ENCODE results near the gene MICAL2. TPM values are rescaled to one million over a fixed set of nuclear protein-coding genes. Genes with fewer than 3 reads are reported as not detected.

Gene MICAL2
- total RNA-seq, 1 donor from 2014 or later: 10.0 TPM

GRCh38 chr11:12119502-12119901 lies 9.1 kb downstream of the MICAL2 start:
- no peak overlapping the region for H3K4me3 Mint-ChIP-seq (ENCODE audit: low read depth)
- no peaks in the 10 kb centered on the region for H3K9me3 Mint-ChIP-seq (ENCODE audit: low read depth)
- no peak for DNase-seq (ENCODE audit: low spot score, unreplicated experiment)
- TF ChIP-seq CTCF (IDR thresholded peaks at IDR 0.05; ENCODE audit: unreplicated experiment): no peak
- peaks cover 7% of the 10 kb centered on the region for H3K27me3 Mint-ChIP-seq
- H3K4me1 Mint-ChIP-seq (ENCODE audit: low read depth): peaks cover 8% of the 10 kb centered on the region
- no peaks in the 10 kb centered on the region for H3K36me3 Mint-ChIP-seq (ENCODE audit: insufficient read depth)
- no peak overlapping the region for H3K27ac Mint-ChIP-seq

GRCh38 chr11:12120031-12121008 lies 9.9 kb downstream of the MICAL2 start:
- H3K4me1 Mint-ChIP-seq (ENCODE audit: low read depth): peaks cover 8% of the 10 kb centered on the region
- TF ChIP-seq CTCF (IDR thresholded peaks at IDR 0.05; ENCODE audit: unreplicated experiment): no peak
- H3K36me3 Mint-ChIP-seq (ENCODE audit: insufficient read depth): no peaks in the 10 kb centered on the region
- no peak overlapping the region for H3K4me3 Mint-ChIP-seq (ENCODE audit: low read depth)
- no peak overlapping the region for H3K27ac Mint-ChIP-seq
- peaks cover 10% of the 10 kb centered on the region for H3K27me3 Mint-ChIP-seq
- no peak for DNase-seq (ENCODE audit: low spot score, unreplicated experiment)
- H3K9me3 Mint-ChIP-seq (ENCODE audit: low read depth): no peaks in the 10 kb centered on the region

- no peak for TF ChIP-seq CTCF (IDR thresholded peaks at IDR 0.05; ENCODE audit: unreplicated experiment)
- H3K36me3 Mint-ChIP-seq (ENCODE audit: insufficient read depth): no peaks in the 10 kb centered on the region
- DNase-seq (ENCODE audit: low spot score, unreplicated experiment): no peak
- H3K27ac Mint-ChIP-seq: no peak overlapping the region
- H3K4me1 Mint-ChIP-seq (ENCODE audit: low read depth): peaks cover 11% of the 10 kb centered on the region
- peaks cover 10% of the 10 kb centered on the region for H3K27me3 Mint-ChIP-seq
- no peak overlapping the region for H3K4me3 Mint-ChIP-seq (ENCODE audit: low read depth)
- no peaks in the 10 kb centered on the region for H3K9me3 Mint-ChIP-seq (ENCODE audit: low read depth)
These were observed 10.6 kb downstream of the MICAL2 start for GRCh38 chr11:12121011-12121410.

GRCh38 chr11:12121517-12121916 lies 11.1 kb downstream of the MICAL2 start:
- no peak for DNase-seq (ENCODE audit: low spot score, unreplicated experiment)
- H3K4me3 Mint-ChIP-seq (ENCODE audit: low read depth): no peak overlapping the region
- peaks cover 10% of the 10 kb centered on the region for H3K27me3 Mint-ChIP-seq
- no peaks in the 10 kb centered on the region for H3K36me3 Mint-ChIP-seq (ENCODE audit: insufficient read depth)
- no peaks in the 10 kb centered on the region for H3K9me3 Mint-ChIP-seq (ENCODE audit: low read depth)
- H3K4me1 Mint-ChIP-seq (ENCODE audit: low read depth): peaks cover 13% of the 10 kb centered on the region
- no peak for TF ChIP-seq CTCF (IDR thresholded peaks at IDR 0.05; ENCODE audit: unreplicated experiment)
- no peak overlapping the region for H3K27ac Mint-ChIP-seq

- no peak for DNase-seq (ENCODE audit: low spot score, unreplicated experiment)
- H3K4me3 Mint-ChIP-seq (ENCODE audit: low read depth): no peak overlapping the region
- H3K27ac Mint-ChIP-seq: no peak overlapping the region
These were observed 11.7 kb downstream of the MICAL2 start for GRCh38 chr11:12122083-12122482.

More at GRCh38 chr11:12122083-12122482, 11.7 kb downstream of the MICAL2 start:
- Mint-ChIP-seq H3K4me1 (ENCODE audit: low read depth) (peaks cover 13% of the 10 kb centered on the region), H3K9me3 (ENCODE audit: low read depth) (no peaks in the 10 kb centered on the region), H3K36me3 (ENCODE audit: insufficient read depth) (no peaks in the 10 kb centered on the region), H3K27me3 (peaks cover 10% of the 10 kb centered on the region)
- TF ChIP-seq CTCF (IDR thresholded peaks at IDR 0.05; ENCODE audit: unreplicated experiment): peak; percentile 54
